ENCODE data around the gene PHRF1. TPM values are rescaled to one million over a fixed set of nuclear protein-coding genes. Genes with fewer than 3 reads are reported as not detected.

PHRF1 gene
- total RNA-seq, 1 experiment from 2014 or later = 45.5 TPM

DNA sequence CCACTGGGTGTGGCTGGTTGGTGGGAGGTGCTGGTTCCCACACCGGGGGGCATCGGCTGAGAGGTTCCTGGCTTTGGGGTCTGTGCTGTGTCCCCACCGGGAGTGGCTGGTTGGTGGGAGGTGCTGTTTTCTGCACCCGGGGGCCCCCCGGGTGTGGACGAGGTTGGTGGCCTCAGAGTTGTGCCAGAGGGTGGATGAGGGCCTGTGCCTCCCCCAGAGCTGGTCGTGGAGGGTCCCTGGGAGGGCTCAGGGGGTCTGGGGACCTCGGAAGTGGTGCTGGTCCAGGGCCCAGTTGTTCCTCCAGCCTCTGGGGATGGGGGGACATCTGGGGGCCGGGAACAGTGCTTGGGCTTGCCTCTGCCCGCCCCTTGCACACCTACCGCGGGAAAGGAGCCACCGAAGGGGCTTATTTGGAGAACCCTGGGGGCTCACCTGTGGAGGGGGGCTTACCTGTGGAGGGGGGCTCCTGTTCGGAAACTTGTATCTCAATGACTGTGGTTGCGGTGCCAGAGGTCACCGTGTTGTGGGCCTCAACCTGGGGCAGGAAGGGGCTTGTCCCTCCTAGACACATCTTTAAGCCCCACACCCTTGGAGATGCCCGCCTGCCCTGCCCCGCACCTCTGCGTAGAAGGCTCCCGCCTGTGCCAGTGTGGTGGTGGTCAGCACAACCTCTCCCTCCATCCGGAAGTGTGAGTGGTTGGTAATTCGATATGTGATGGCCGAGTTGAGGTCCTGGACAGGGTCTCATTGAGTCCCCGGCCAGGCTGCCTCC, 42.8 kb downstream of the PHRF1 start (continued):
- TF ChIP-seq, protein P1, sequence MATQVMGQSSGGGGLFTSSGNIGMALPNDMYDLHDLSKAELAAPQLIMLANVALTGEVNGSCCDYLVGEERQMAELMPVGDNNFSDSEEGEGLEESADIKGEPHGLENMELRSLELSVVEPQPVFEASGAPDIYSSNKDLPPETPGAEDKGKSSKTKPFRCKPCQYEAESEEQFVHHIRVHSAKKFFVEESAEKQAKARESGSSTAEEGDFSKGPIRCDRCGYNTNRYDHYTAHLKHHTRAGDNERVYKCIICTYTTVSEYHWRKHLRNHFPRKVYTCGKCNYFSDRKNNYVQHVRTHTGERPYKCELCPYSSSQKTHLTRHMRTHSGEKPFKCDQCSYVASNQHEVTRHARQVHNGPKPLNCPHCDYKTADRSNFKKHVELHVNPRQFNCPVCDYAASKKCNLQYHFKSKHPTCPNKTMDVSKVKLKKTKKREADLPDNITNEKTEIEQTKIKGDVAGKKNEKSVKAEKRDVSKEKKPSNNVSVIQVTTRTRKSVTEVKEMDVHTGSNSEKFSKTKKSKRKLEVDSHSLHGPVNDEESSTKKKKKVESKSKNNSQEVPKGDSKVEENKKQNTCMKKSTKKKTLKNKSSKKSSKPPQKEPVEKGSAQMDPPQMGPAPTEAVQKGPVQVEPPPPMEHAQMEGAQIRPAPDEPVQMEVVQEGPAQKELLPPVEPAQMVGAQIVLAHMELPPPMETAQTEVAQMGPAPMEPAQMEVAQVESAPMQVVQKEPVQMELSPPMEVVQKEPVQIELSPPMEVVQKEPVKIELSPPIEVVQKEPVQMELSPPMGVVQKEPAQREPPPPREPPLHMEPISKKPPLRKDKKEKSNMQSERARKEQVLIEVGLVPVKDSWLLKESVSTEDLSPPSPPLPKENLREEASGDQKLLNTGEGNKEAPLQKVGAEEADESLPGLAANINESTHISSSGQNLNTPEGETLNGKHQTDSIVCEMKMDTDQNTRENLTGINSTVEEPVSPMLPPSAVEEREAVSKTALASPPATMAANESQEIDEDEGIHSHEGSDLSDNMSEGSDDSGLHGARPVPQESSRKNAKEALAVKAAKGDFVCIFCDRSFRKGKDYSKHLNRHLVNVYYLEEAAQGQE (IDR thresholded peaks at IDR 0.05; ENCODE audit: low read depth) = no peak
- TF ChIP-seq CTCF (IDR thresholded peaks at IDR 0.05 in 2 of 3, conservative IDR thresholded peaks at IDR 0.05 in 1 of 3; ENCODE audit: borderline replicate concordance in 1 of 3, insufficient read depth in 1 of 3, low read depth in 2 of 3, low read length in 2 of 3) (no peak), JUND (IDR thresholded peaks at IDR 0.05) (no peak), SP1 (IDR thresholded peaks at IDR 0.05; ENCODE audit: low read depth) (no peak), ZNF274 (IDR thresholded peaks at IDR 0.05; ENCODE audit: low read depth, low read length) (no peak), ZFX (IDR thresholded peaks at IDR 0.05) (no peak), YY1 (IDR thresholded peaks at IDR 0.05; ENCODE audit: extremely low read depth, insufficient replicate concordance, low read depth, low read length) (no peak)

DNA sequence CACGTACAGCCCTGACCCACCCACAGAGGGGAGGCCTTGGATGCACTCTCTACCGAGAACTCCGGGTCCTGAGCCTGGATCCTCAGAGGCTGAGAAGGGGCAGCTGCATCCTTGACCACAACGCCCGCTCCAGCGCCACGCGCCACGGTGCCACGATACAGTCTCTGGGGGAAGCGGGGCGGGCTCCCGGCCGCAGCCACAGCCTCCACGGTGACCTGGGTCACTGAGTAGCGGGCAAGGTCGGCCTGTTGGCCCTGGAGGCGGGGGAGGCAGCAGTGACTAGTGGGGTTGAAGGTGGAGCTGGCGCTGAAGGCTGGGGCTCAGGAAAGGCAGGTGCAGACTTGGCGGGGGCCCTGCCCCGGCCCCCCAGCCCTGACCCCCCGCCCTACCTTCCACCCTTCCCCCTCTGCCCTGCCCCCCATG, 43.4 kb downstream of the PHRF1 start:
- Histone ChIP-seq H3K9me3 (ENCODE audit: control insufficient read depth in 1 of 2, insufficient read depth in 1 of 2, low read depth in 1 of 2, low read length in 2 of 2) (no peaks in the 10 kb centered on the region), H3K9ac (ENCODE audit: low read length) (no peak overlapping the region), H3K36me3 (ENCODE audit: control insufficient read depth in 1 of 2, insufficient read depth in 2 of 2, low read length in 2 of 2) (peaks cover 3 to 4% of the 10 kb centered on the region in 2 experiments; a peak in 2 of 4 replicates), H3K27me3 (ENCODE audit: insufficient read depth, low read length) (no peaks in the 10 kb centered on the region), H3K9me2 (ENCODE audit: insufficient read depth) (no peaks in the 10 kb centered on the region), H3K4me2 (ENCODE audit: low read length) (no peak overlapping the region), H3K27ac (ENCODE audit: low read depth, low read length) (no peak overlapping the region), H3K4me3 (replicated peaks in 1 of 2; ENCODE audit: low read depth in 1 of 2, low read length in 2 of 2) (no peak overlapping the region), H3K79me2 (ENCODE audit: insufficient read depth, low read length) (peaks cover 14% of the 10 kb centered on the region; the same call in 1 of the 2 replicates), H2AFZ (ENCODE audit: low read depth, low read length, poor library complexity, severe bottlenecking) (no peak overlapping the region), H4K20me1 (ENCODE audit: insufficient read depth) (no peaks in the 10 kb centered on the region), H3K4me1 (ENCODE audit: control insufficient read depth in 1 of 2, insufficient read depth in 2 of 2, low read length in 2 of 2) (peaks cover 0 to 32% of the 10 kb centered on the region in 2 experiments; a peak in 3 of 4 replicates)
- ChIA-PET RAD21 (ENCODE audit: low non-redundant PET in 1 of 2, low total read pairs in 2 of 2, uncharacterized antibody in 2 of 2, unreplicated experiment in 2 of 2) (no interaction called here), CTCF (no interaction called here), POLR2A (no interaction called here)
- ATAC-seq = no peak
- intact Hi-C loops (cut with micrococcal nuclease) = no loop called here
- BruUV-seq (replicated peaks) = no TSS peak
- DNase-seq (ENCODE audit: low read depth, low spot score) = no peak
- TF ChIP-seq, protein P1 (IDR thresholded peaks at IDR 0.05; ENCODE audit: low read depth) = no peak
- TF ChIP-seq SIN3A (IDR thresholded peaks at IDR 0.05; ENCODE audit: low read depth) (no peak), YY1 (IDR thresholded peaks at IDR 0.05; ENCODE audit: extremely low read depth, insufficient replicate concordance, low read depth, low read length) (no peak)
- TF ChIP-seq, protein P2, sequence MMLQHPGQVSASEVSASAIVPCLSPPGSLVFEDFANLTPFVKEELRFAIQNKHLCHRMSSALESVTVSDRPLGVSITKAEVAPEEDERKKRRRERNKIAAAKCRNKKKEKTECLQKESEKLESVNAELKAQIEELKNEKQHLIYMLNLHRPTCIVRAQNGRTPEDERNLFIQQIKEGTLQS (IDR thresholded peaks at IDR 0.05) = no peak

All from HCT116 (cell line).